Uterus (tissue), 2 donors: Measurements from ENCODE around the gene KIRREL2.

Source experiments
- POLR2A ChIP-seq, 2 donors: fragments of 450-650 bp; IDR thresholded peaks; one replicate each; pipeline ENCODE4 v1.6.1; 2016; ENCODE audit warnings: antibody characterized with exemption in 2 of 2, mild to moderate bottlenecking in 1 of 2, moderate library complexity in 1 of 2
- TF ChIP-seq, protein P1 (sequence below), 4 experiments: fragments of 200-600 bp in 2 of 4; fragments of 450-650 bp in 2 of 4; sonication (generic) in 2 of 4; IDR thresholded peaks; one replicate each; pipeline ENCODE4 v1.5.1; 2016 to 2019; ENCODE audit warnings: antibody characterized with exemption in 4 of 4, mild to moderate bottlenecking in 2 of 4, moderate library complexity in 1 of 4

DNA sequence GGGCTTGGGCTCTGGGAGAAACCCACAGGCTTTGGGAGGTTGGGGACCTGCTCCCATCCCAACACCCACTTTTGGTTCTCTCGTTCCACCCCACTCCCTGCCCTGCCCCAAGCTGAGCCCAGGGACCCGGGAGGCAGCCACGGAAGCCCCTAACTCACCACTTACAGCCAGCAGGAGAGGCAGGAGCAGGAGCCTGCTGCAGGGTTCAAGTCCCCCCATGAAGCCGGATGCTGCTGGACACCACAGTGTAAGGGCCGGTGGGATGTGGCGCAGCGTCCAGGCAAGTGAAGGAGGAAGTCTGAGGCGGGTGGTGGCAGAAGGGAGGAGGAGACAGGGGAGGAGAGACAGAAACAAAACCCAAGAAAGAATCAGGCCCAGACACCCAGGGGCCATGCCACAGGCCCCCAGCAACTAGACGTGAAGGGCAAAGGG lies 51.3 kb downstream of the KIRREL2 start, which contains the start of gene TYROBP:
- TF ChIP-seq, protein P1, sequence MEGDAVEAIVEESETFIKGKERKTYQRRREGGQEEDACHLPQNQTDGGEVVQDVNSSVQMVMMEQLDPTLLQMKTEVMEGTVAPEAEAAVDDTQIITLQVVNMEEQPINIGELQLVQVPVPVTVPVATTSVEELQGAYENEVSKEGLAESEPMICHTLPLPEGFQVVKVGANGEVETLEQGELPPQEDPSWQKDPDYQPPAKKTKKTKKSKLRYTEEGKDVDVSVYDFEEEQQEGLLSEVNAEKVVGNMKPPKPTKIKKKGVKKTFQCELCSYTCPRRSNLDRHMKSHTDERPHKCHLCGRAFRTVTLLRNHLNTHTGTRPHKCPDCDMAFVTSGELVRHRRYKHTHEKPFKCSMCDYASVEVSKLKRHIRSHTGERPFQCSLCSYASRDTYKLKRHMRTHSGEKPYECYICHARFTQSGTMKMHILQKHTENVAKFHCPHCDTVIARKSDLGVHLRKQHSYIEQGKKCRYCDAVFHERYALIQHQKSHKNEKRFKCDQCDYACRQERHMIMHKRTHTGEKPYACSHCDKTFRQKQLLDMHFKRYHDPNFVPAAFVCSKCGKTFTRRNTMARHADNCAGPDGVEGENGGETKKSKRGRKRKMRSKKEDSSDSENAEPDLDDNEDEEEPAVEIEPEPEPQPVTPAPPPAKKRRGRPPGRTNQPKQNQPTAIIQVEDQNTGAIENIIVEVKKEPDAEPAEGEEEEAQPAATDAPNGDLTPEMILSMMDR (IDR thresholded peaks at IDR 0.05) = no peak
- no peak for TF ChIP-seq POLR2A (IDR thresholded peaks at IDR 0.05)
